UCSD-AML1 (cell line): Measurements from ENCODE around the gene PCGF1.
A peak's percentile ranks its signal among the peaks of the same experiment; 100 is the strongest.

Source experiments
- DNase-seq: peaks from one replicate; lab custom pipeline; 2025; ENCODE audit not compliant: unreplicated experiment; lab: John Stamatoyannopoulos, UW

PCGF1 gene

DNA sequence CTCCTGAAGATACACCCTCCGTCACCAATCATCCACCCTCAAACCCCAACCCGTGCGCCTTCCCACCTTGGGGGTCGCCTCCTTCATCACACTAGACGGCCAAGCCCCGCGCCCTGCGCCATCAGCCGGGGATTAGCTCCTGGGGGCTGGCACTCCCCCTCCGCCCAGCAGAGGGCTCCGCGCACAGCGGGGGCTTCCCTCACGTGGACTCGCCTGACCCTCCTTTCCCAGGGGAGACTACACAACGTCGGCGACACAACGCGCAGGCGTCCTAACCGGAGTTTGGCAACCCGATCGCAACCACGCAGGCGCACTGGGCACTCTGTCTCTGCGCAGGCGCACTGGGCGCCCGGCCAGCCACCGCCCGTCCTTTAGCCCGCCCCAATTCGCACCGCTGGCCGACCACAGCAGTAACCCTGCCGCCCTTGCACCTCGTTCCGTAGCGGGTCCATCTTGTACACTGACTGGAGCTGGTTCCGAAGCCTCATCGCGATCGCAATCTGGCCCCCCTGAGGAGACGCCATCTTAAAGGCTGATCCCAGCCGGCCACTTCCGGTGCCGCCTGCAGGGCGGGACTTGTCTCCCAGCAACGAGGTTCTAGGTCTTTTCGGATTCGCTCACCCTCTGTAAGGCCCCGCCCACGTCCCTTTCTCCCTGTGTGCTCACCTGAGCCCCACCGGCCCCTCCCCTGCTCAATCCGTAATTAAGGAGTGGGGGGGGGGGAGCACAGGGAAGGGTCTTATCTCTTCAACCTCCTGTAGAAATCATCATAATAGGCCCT, at the start of gene PCGF1:
TSS of gene PCGF1 (minus strand) at position 551 of the 781 bp plus-strand sequence. CDS start at position 524, 27 bp downstream.
- DNase-seq: peak; percentile 98

DNA sequence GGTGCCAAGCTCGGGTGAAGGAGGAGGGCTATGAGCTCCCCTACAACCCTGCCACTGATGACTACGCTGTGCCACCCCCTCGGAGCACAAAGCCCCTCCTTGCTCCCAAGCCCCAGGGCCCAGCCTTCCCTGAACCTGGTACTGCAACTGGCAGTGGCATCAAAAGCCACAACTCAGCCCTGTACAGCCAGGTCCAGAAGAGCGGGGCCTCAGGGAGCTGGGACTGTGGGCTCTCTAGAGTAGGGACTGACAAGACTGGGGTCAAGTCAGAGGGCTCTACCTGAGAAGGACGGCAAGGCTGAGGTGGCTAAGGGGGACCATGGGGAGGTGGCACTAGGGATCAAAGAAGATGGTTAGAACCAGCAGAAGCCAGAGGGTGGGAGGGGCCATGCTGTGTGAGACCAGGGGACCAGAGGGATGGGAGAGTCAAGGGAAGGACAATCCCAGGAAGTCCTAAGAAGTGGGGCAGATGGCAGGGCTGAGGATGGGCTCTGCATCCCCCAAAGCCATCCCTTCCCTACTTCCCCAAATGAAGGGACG, 49.4 kb upstream of the PCGF1 start:
- DNase-seq: no peak

DNA sequence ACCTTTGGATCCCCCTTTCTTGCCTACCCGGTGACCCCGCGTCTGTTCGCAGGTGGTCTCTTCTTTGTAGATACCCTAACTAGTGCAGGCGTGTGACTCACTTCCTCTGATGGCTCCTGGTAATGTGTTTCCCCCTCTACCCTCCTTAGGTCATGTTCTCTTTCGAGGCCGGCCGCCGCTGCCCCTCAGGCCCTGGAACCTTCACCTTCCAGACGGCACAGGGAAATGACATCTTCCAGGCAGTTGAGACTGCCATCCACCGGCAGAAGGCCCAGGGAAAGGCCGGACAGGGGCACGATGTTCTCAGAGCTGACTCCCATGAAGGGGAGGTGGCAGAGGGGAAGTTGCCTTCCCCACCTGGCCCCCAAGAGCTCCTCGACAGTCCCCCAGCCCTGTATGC, 48.7 kb upstream of the PCGF1 start:
- no peak for DNase-seq

DNA sequence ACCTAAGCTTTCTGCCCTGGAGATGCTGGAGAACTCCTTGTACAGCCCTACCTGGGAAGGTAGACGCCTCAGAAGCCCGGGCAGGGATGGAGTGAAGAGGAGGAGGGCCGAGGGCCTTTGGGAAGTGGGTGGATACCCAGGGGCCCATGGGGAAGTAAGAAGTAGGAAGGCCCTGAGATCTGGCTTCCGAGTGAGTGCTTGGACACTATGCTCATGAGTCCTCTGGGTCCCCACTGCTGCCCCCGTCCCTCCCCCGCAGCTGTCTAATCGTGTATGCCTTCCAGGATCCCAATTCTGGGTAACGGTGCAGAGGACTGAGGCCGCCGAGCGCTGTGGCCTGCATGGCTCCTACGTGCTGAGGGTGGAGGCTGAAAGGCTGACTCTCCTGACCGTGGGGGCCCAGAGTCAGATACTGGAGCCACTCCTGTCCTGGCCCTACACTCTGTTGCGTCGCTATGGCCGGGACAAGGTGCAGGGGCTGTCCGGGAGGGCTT, 48.2 kb upstream of the PCGF1 start:
- DNase-seq: no peak

DNA sequence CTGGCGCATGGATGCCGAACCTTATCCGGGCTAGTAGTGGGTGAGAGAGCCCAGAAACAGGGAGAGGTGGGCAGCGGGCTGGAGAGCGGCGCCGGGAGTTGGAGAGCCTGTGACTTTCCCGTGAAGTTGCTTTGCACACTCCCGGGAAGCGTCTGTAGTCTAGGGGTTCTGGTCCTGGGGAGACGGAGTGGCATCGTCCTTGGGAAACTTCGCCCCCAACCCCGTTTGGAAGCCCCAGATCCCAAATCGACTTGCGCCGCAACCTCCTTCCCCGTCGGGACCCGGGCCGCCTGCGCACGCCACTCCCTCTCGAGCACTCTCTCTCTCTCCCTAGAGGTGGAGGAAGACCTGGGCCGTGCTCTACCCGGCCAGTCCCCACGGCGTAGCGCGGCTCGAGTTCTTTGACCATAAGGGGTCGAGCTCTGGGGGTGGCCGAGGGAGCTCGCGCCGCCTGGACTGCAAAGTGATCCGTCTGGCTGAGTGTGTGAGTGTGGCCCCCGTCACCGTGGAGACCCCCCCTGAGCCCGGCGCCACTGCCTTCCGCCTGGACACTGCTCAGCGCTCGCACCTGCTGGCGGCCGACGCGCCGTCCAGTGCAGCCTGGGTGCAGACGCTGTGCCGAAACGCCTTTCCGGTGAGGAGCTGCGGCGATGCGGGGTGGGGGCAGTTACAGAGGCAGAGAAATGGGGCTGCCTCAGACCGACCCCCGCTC, 47.5 kb upstream of the PCGF1 start:
- no peak for DNase-seq

DNA sequence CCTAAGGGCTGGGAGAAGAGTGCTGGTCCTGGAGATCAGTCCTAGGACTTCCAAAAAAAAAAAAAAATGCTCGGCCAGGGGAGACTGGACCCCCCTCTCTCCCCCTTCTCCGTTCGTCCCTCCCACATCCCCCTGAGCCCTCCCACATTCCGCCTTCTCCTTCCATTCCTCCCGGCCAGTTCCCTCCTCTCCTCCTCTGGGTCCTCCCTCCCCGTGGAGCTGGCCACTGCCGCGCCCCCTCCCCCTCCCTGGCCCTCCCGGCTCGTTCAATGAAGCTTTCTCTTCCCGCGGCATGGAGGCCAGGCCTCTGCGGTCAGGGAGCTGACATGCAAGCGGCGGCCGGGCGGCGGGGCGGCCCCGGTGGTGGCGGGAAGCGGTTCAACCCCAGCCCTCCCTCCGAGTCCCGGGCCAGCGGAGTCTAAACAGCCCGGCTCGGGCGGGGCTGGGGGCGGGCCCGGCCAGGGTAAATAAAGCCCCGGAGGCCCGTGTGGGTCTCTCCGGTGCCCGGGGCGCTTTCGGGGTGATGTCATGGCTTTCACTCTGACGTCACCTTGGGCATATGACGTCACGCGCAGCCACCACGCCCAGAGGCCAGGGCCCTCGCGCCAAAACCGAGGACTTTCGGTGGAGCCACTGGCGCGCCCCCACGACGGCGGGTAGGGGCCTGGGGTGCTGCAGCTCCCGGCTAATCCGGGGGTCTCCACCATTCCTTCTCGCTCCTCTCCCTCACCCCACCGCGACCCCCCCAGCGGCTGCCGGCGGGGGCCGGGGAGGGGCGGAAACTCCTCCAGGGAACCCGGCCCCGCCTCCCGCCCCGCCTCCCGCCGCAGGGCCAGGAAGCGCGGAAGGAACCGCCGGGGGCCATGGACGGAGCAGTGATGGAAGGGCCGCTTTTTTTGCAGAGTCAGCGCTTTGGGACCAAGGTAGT, 46.7 kb upstream of the PCGF1 start, which contains the start of the genes DOK1 and LOXL3:
TSS of gene DOK1 (plus strand) at position 829 of the 928 bp plus-strand sequence. CDS start at position 864, 35 bp downstream.
TSS of gene LOXL3 (minus strand) at position 51 of the 928 bp plus-strand sequence. CDS start 1,308 bp downstream, outside the sequence.
- peak; percentile 91 for DNase-seq

DNA sequence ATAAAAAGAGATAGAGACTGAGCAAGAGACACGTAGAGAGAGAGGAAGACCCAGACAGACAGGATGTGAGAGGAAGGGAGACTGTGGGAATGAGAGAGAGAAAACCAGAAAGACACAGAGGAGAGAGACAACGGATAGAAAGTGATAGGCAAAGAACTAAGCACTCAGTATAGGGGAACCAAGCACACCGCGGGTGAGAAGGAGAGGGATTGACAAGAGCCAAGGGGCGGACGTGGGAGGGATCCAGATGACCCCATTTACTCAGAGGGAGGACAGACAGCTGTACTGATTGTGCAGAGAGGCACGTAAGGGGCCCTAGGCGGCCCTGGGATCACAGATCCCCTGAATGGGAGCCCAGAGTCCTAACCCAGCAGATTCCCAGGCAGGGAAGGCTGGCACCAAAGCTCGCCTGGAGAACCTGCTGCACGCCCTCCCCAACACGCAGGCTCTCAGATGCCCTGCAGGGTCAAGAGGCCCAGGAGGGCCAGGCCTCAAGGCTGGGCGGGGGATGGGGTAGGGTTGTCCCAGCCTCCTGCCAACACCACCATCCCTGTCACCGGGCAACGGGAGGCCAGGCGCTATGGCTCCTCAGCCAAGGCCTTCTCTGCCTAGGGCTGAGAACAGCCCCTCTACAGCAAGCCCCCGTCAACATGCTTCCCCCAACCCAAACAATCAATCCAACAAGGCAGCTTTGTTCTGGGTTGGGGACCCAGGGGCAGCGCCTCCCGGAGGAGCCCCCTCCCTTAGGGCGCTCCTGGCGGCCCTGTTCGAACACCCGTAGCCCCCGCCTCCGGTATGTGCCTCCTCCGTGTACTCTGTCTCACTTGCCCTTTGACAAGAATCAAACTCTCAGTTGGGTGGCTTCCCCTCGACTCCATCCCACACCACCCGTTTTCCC, 45.7 kb upstream of the PCGF1 start:
- no peak for DNase-seq

DNA sequence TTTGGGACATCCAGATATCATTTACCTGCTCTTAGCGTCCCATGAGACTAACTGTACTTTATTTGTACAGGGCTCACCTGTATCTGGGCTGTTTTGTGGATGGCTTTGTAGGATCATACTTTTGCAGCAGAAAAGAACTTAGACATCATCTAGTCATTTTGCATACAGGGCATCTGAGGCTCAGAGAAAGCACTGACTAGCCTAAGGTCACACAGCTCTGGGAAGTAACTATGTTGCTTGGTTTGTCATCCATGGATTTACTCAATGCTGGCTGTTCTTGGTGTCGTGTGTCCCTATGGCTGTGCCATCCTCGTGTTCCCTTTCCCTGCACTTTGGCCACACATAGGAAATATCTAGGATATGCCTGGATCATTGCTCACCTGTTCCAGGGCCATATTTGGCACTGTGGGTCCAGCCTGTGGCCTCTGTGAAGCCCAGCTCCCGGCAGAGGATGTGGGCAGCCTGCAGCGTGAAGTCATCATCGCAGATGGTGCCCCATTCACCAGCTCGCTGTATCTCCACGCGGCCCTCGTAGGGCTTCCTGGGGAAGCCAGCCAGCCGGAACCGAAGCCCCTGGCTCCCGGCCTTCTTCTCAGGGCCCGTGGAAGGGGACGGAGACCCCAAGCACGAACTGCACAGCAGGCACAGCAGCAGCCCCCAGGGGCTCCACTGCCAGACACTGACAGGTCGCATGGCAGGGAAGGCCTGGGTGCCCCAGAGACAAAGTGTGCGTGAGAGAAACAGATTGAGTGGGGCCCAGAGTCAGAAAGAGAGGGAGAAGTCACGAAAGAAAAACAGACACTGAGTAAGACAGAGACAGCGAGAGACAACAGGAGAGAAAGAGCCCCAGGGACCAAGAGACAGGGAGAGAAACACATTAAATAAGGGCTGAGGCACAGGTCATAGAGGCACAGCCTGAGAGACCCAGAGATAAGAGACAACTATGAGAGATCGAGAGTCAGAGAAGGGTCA, 44.7 kb upstream of the PCGF1 start:
- peak; percentile 73 for DNase-seq

DNA sequence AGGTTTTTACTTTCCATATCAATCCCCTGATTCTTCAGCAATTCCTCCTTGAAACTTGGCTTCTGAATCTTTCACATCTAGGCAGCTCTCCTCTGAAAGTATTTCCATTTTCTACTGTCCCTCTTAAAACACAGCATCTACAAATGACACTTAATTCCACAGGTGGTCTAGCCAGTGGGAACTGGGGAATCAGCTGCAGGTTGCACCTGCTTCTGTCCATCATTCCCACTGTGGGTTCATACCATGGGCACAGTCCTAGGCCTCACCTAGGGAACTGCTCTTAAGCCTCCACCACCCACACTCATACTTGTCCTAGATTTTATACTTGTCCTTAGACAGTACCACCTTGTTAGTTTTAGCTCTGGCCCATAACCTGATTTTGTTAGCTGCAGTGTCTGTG, 44.0 kb upstream of the PCGF1 start:
- DNase-seq: no peak

DNA sequence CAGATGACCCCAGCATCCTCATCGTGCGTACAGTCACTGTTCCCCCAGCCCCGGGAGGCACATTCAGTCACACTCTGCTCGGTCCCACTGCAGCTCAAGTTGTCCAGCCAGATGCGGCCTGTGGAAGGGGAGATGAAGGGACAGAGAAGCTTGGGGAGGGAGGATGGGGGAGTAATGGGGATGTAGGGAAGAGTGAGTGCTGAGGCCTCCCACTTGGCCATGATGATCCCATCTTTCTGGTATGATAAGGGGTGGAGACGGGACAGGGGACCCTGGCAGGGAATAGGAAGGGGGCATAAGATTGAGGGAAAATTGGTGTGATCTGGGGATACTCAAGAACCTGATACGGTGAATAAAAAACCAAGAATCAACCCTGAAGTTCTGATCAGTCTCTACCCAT, 42.7 kb upstream of the PCGF1 start:
- DNase-seq: no peak

DNA sequence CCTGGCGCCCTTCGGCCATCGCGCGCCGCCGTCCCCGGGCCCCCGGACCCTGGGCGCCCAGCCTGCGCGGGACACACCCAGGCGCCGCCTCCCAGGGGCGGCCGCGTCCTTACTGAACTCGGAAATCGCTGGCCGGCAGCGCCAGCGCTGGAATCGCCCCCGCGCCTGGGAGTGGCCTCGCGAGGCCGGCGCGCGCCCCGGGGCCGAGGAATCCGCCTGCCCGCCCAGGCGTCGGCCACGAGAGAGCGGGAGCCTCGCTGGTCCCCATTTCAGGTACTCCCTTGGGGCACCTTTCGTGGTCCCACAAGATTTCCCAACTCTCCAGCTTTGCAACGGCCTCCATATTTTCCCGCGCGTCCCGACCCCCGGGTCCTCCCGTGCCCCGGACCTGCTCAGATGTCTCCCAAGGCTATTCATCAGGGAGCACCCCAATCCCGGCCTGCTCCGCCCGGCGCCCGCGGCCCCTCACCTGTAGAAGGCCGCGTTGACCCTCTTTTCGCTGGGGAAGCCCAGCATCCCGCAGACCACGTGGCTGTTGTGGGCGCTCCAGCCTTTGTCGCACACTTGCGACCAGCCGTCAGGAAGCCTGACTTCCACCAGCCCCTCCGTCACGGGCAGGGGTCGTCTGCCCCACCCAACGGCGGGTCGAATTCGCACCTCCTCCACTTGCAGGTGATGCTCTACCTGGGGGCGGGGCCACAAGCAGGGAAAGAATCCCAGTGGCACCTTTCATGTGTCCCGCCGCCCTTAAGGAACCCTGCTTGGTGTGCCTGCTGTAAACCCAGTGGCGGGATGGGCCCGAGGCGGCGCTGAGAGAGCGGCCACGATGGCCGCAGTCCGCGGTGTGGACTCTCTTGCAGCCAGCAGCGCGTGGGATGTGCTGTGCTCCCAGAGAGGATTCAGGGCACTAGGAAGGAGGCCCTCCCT, 41.7 kb upstream of the PCGF1 start:
- peak; percentile 69 for DNase-seq

DNA sequence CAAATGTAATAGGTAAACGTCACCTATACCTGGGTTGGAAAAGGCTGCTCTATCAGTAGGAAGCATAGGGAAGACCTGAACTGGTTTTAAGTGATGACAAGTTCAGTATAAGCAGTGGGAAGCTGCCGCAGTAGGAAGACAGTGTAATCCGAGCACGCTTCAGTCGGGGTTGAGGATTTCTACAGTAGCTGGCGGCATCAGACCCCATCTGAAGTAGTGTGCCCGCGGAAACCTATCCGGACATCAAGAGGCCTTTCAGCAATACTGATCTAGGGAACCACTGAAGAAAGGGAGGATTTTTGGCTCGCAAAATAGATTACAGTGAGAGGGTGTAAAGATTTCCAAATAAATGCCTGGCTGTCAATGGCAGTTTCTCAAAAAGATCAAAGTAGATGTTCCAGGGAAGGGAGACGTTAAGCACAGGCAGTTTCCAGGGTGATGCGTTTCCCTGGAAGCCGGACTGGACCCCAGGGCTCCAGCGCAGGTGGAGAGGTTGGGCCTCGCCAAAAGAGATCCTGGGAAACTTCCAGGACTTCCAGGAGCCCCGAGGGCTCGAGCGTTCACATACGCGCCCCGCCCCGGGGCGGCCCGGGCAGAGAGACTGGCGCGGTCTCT, 40.9 kb upstream of the PCGF1 start:
- DNase-seq: no peak

DNA sequence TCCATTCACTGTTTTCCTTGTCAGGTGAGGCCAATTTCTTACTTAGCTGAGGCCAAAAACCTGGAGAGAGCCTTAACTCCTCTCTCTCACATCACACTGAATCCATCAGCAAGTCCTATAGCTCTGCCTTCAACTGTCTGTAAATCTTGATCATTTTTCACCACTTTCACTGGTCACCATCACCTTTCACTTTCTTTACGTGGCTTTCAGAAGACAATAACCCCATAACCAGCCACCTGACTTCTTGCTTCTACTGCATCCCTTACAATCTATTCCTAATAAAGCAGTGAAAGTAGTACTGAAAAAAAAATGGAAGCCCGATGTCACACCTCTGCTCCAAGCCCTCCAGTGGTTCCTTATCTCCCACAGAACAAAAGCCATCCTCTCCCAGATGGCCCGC, 38.5 kb upstream of the PCGF1 start:
- no peak for DNase-seq

DNA sequence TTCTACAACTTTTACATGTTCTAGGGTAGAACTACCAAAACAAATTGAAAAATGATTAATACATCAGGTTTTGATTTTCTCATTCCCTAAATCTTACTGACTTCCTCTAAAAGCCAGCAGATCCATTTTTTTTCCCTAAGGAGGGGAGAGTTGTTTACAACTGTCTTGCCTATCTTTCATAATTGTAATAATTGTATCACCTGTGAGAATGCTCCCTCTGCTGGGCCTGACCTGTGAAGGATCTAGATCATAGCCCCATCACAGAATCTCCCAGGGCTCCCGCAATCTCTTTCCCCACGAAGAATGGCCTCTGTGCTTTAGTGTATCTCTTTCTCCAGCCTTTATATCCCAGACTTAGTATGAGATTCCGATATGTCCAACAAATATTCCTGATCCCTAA, 37.1 kb upstream of the PCGF1 start:
- DNase-seq: no peak

DNA sequence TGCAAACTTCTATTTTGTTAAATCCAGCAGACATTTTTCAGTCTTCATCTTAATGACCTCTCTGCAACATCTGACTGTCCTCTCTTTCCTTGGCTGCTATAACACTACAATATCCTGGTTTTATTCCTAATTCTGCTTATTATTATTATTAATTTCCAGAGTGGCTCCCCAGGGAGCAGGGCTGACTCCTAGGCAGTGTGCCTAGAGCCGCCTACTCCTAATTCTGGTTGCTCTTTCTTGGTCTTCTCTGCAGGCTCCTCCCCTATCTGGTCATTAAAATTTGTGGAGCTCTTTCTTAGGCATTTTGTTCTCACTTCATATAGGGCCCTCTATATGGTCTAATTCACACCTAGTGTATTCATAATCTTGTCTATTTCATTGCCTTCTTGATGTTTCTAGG, 35.5 kb upstream of the PCGF1 start:
- DNase-seq: no peak

DNA sequence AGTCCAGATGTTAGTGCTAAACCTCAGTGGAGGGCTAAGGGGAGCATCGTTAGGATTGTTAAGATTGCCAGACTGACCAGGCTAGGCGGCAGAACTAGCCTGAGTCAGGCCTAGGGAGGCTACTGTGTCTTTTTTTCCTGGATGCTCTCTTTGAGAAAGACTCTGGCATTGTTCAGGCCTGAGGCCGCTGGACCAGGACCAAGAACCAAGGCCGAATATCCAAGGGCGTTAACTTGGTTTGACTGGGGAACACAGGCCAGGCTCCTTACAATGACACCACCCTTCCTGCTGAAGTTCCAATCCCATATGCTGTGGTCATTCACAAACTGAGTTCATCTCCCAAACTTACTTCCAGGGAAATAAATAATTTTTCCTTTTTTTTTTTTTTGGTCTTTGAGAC, 32.8 kb upstream of the PCGF1 start:
- DNase-seq: no peak

DNA sequence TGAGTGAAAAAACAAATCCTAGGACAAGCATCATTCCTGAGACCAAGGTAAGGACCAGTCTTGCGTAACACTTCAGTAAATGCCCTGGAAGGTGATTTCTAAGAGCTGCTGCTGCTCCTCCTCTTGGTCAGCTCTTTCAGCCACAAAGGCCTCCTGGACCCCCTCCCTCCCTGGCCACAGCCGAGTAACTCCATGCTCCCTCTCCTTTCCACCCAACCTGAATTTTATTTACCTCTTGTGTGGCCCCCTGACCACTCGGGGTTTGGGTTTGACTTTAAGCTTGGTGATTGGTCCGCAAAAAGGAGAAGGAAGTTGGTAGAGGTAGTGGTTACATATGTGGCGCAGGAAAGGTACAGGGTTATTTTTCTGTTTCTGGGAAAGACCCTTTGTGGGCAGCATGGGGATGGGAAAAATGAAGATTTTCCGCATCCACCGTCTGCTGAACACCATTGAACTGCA, 31.4 kb upstream of the PCGF1 start:
- DNase-seq: peak; percentile 47
